Keratinocyte (primary cell): ENCODE results near the gene SHLD2. TPM values are rescaled to one million over a fixed set of nuclear protein-coding genes. Genes with fewer than 3 reads are reported as not detected.

Source experiments
- DNase-seq: peaks from one replicate; pipeline ENCODE4 v3.0.0-alpha.2; 2011; ENCODE audit warnings: low read depth, missing footprints, low spot score
- FAIRE-seq: peaks from 2 replicates; lab custom pipeline; 2011; peaks lifted over from hg19 to GRCh38; lab: Jason Lieb, UNC
- H2AFZ ChIP-seq: 2 replicates; pipeline ENCODE4 v1.6.0; 2012; ENCODE audit warnings: low read length, control low read depth, inconsistent platforms; ENCODE audit not compliant: control insufficient read depth
- H3K27ac ChIP-seq: 2 replicates; pipeline ENCODE4 v1.5.1; 2011; ENCODE audit warnings: low read length; ENCODE audit not compliant: control insufficient read depth, insufficient read depth
- H3K27me3 ChIP-seq: 3 replicates; pipeline ENCODE4 v1.6.0; 2011; ENCODE audit warnings: low read length; ENCODE audit not compliant: control insufficient read depth, insufficient read depth; ENCODE audit errors: extremely low read depth
- H3K36me3 ChIP-seq, 2 experiments: 2 replicates in 1 of 2; 3 replicates in 1 of 2; pipeline ENCODE4 v1.5.1; 2011; ENCODE audit warnings: low read length in 2 of 2, mild to moderate bottlenecking in 1 of 2; ENCODE audit not compliant: control insufficient read depth in 2 of 2, insufficient read depth in 2 of 2; ENCODE audit errors: extremely low read depth in 1 of 2
- H3K4me1 ChIP-seq: 3 replicates; pipeline ENCODE4 v1.5.1; 2011; ENCODE audit warnings: low read length; ENCODE audit not compliant: control insufficient read depth, insufficient read depth; ENCODE audit errors: extremely low read depth
- H3K4me2 ChIP-seq: 3 replicates; pipeline ENCODE4 v1.6.0; 2011; ENCODE audit warnings: low read depth, low read length; ENCODE audit not compliant: control insufficient read depth, insufficient read depth; ENCODE audit errors: extremely low read depth
- H3K4me3 ChIP-seq, 3 experiments: fragments of 200-600 bp in 1 of 3; sonication (generic) in 1 of 3; 2 replicates in 2 of 3; 3 replicates in 1 of 3; pipeline ENCODE4 v1.5.1; 2011 to 2016; ENCODE audit warnings: low read length in 3 of 3, mild to moderate bottlenecking in 3 of 3, control low read depth in 2 of 3, inconsistent platforms in 1 of 3, low read depth in 1 of 3, mixed read lengths in 1 of 3, mixed run types in 1 of 3, moderate library complexity in 1 of 3; ENCODE audit not compliant: control insufficient read depth in 2 of 3, insufficient read depth in 2 of 3; ENCODE audit errors: extremely low read depth in 1 of 3
- H3K79me2 ChIP-seq: 2 replicates; pipeline ENCODE4 v1.6.0; 2012; ENCODE audit warnings: low read length; ENCODE audit not compliant: control insufficient read depth, insufficient read depth
- H3K9ac ChIP-seq: 3 replicates; pipeline ENCODE4 v1.6.0; 2011; ENCODE audit warnings: low read length; ENCODE audit not compliant: control insufficient read depth, insufficient read depth; ENCODE audit errors: extremely low read depth
- H3K9me1 ChIP-seq: 3 replicates; pipeline ENCODE4 v1.6.0; 2011; ENCODE audit warnings: low read length; ENCODE audit not compliant: control insufficient read depth, insufficient read depth; ENCODE audit errors: extremely low read depth
- H3K9me3 ChIP-seq: 2 replicates; pipeline ENCODE4 v1.5.1; 2012; ENCODE audit warnings: low read depth, low read length; ENCODE audit not compliant: control insufficient read depth
- H4K20me1 ChIP-seq: 3 replicates; pipeline ENCODE4 v1.6.0; 2011; ENCODE audit warnings: low read length; ENCODE audit not compliant: control insufficient read depth, insufficient read depth; ENCODE audit errors: extremely low read depth
- CTCF ChIP-seq, 3 experiments: IDR thresholded peaks in 1 of 3; conservative IDR thresholded peaks in 1 of 3; optimal IDR thresholded peaks in 1 of 3; 2 replicates in 2 of 3; 3 replicates in 1 of 3; pipeline versions ENCODE3 to v1.5.1; 2011; ENCODE audit warnings: low read length in 3 of 3, mild to moderate bottlenecking in 3 of 3, moderate library complexity in 2 of 3, control low read depth in 1 of 3, inconsistent platforms in 1 of 3; ENCODE audit not compliant: insufficient read depth in 2 of 3; ENCODE audit errors: extremely low read depth in 1 of 3
- EZH2 ChIP-seq: IDR thresholded peaks from one replicate; pipeline ENCODE4 v1.6.1; 2012; ENCODE audit warnings: inconsistent platforms, mild to moderate bottlenecking, low read length, moderate library complexity
- dilution Hi-C: fragments of 300-500 bp; cut with MboI; formaldehyde crosslinking; loops from one replicate; pipeline ENCODE4 v1.7.0; 2020; ENCODE audit warnings: low sequenced_read_pairs; ENCODE audit not compliant: extremely low pct_ligation_motif_present
- polyA plus RNA-seq, 5 experiments: library from polyadenylated mRNA; depleted of rRNA in 3 of 5; stranded (reverse) in 3 of 5; stranded (forward) in 1 of 5; unstranded in 1 of 5; fragments of >200 nt; gene quantifications; 1 replicate in 1 of 5; 2 replicates in 3 of 5; 3 replicates in 1 of 5; pipeline versions ENCODE4 v1.2.1 to v1.2.3, GENCODE V29; 2011 to 2012; ENCODE audit warnings: missing spikeins in 2 of 5, low read depth in 1 of 5, low replicate concordance in 1 of 5

The SHLD2 gene
- polyA plus RNA-seq, 1 donor (not counting 4 experiments of a cell fraction or from before 2014, with no cell fraction given), result 15.8 TPM

GRCh38 chr10:87085537-87085936 is 9.5 kb upstream of the SHLD2 start:
- no peak overlapping the region for H3K9ac ChIP-seq
- H2AFZ ChIP-seq, result no peak overlapping the region
- TF ChIP-seq EZH2, result no peak
- no peak for TF ChIP-seq CTCF (optimal IDR thresholded peaks at IDR 0.05 in 1 of 3, IDR thresholded peaks at IDR 0.05 in 1 of 3, conservative IDR thresholded peaks at IDR 0.05 in 1 of 3; ENCODE audit: extremely low read depth in 1 of 3, insufficient read depth in 2 of 3, low read length in 3 of 3)
- H3K27ac ChIP-seq, result peak overlapping the region; percentile 5
- peaks cover 4 to 9% of the 10 kb centered on the region in 2 experiments for H3K36me3 ChIP-seq
- no peaks in the 10 kb centered on the region for H3K27me3 ChIP-seq
- FAIRE-seq (no peak), DNase-seq (no peak)
- H3K79me2 ChIP-seq, result peaks cover 63% of the 10 kb centered on the region
- H3K4me2 ChIP-seq, result no peak overlapping the region
- H3K9me1 ChIP-seq, result no peaks in the 10 kb centered on the region
- no peaks in the 10 kb centered on the region for H3K9me3 ChIP-seq
- peaks cover 29% of the 10 kb centered on the region for H3K4me1 ChIP-seq
- H4K20me1 ChIP-seq, result no peaks in the 10 kb centered on the region
- dilution Hi-C loops, result no loop called here
- H3K4me3 ChIP-seq, result no peak overlapping the region

GRCh38 chr10:87089746-87090145 is 5.3 kb upstream of the SHLD2 start:
- dilution Hi-C loops, result no loop called here
- Histone ChIP-seq H3K4me2 (no peak overlapping the region), H4K20me1 (no peaks in the 10 kb centered on the region), H3K36me3 (peaks cover 4 to 12% of the 10 kb centered on the region in 2 experiments), H3K27ac (no peak overlapping the region), H3K9me1 (no peaks in the 10 kb centered on the region), H3K4me3 (no peak overlapping the region), H3K27me3 (no peaks in the 10 kb centered on the region), H2AFZ (no peak overlapping the region), H3K9me3 (no peaks in the 10 kb centered on the region), H3K9ac (no peak overlapping the region), H3K4me1 (peaks cover 17% of the 10 kb centered on the region), H3K79me2 (peaks cover 90% of the 10 kb centered on the region)
- no peak for DNase-seq
- no peak for TF ChIP-seq CTCF (optimal IDR thresholded peaks at IDR 0.05 in 1 of 3, IDR thresholded peaks at IDR 0.05 in 1 of 3, conservative IDR thresholded peaks at IDR 0.05 in 1 of 3; ENCODE audit: extremely low read depth in 1 of 3, insufficient read depth in 2 of 3, low read length in 3 of 3)
- no peak for TF ChIP-seq EZH2
- FAIRE-seq, result no peak
